NCI-H2107 (cell line): ENCODE results near the gene C2orf49.

ENCODE experiments used
- DNase-seq: peaks from one replicate; lab custom pipeline; 2025; lab: John Stamatoyannopoulos, UW

Gene C2orf49

DNA sequence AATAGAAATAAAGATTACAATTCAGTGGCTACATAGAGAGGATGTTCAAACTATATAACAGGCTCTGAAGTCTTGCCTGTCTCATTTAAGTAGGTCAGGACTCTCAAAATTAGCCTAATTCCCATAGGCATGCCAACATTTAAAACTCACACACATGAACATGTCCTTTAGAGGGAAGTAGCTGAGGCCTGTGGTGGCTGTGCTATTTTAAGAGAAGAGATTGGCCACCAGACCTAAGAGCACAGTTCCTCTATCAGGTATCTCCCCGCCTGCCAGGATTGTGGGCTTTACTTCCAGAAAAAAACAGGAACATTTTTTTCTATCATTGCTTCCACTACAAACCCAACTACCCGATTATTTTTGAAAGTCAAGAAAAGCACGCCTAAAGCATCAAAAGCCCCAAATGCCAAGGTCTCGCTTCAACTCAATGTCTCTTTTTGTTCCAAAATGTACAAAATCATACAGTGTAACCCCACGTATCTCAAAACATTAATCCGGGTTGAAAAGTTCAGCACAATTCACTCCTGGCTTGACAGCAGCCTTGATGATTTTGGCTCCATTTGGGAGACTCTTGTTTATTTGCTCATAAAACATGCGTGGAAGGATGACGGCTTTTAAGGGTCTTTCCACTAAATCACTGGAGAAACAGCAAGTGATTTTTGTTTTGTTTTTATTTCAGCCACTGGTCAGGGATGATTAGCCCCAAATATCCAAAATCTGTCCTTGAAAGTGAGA, 46.3 kb downstream of the C2orf49 start:
- DNase-seq, result no peak

DNA sequence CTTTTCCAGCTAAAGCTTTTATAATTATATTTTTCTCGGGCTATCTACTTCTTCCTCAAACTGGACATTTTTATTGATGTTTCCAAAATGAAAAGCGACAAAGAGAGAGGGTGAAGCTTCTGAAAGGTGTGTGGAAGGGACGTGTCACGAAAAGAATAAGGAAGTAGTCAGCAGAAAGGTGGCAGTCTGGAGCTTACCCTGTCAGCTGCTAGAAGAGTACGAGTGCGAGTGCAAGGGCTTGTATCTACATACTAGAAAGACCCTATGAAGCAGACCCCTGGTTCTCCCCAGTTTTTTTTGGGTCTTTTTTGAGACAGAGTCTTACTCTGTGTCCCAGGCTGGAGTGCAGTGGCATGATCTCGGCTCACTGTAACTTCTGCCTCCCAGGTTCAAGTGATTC, 46.9 kb downstream of the C2orf49 start:
- DNase-seq, result no peak

- DNase-seq, result no peak
These were observed 47.5 kb downstream of the C2orf49 start for GRCh38 chr2:105384861-105385260.

- no peak for DNase-seq
These were observed 48.6 kb downstream of the C2orf49 start for GRCh38 chr2:105385731-105386540.

- no peak for DNase-seq
These were observed 49.9 kb downstream of the C2orf49 start for GRCh38 chr2:105387225-105387624.

GRCh38 chr2:105388971-105389381, 51.6 kb downstream of the C2orf49 start:
- DNase-seq, result no peak

DNA sequence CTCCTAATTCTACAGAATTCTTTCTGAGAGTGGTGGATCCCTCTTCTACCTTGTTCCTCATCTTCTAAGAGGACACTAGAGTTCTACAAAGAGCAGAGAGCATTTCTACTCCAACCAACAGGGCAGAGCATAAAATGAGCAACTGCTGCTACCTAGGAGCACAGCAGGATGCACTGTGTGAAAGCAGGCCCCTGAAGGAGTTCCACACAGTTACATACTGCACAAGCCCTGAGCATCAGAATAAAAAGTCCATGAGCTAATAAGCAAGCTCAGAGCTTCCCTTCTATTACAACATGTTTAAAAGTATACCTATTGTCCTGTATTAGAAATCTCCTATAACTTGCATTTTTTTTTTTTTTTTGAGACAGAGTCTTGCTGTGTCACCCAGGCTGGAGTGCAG, 53.1 kb downstream of the C2orf49 start:
- DNase-seq, result no peak

- DNase-seq, result no peak
These were observed 53.8 kb downstream of the C2orf49 start for GRCh38 chr2:105391058-105391627.

GRCh38 chr2:105391763-105392662, 54.7 kb downstream of the C2orf49 start:
- no peak for DNase-seq

- no peak for DNase-seq
These were observed 56.2 kb downstream of the C2orf49 start for GRCh38 chr2:105393373-105394055.

GRCh38 chr2:105394951-105395611, 57.7 kb downstream of the C2orf49 start:
- DNase-seq, result no peak

DNA sequence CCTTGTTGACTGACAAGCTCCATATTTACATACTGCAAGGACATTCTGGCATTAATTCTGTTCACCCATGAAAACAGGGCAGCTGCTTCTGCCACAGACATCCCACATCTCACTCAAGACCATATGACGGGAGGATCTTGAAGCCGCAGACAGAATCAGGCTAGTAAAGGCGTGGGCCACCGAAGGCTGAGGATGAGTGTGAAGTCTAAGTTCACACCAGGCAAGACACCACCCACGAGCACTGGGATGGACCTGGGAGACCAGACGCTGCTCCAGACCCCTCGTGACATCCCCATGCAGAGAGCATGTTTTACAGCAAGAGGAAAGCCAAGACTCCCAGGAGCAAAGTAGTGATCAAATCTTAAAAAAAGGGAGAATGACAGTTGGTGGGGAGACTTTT, 58.4 kb downstream of the C2orf49 start:
- DNase-seq, result no peak

DNA sequence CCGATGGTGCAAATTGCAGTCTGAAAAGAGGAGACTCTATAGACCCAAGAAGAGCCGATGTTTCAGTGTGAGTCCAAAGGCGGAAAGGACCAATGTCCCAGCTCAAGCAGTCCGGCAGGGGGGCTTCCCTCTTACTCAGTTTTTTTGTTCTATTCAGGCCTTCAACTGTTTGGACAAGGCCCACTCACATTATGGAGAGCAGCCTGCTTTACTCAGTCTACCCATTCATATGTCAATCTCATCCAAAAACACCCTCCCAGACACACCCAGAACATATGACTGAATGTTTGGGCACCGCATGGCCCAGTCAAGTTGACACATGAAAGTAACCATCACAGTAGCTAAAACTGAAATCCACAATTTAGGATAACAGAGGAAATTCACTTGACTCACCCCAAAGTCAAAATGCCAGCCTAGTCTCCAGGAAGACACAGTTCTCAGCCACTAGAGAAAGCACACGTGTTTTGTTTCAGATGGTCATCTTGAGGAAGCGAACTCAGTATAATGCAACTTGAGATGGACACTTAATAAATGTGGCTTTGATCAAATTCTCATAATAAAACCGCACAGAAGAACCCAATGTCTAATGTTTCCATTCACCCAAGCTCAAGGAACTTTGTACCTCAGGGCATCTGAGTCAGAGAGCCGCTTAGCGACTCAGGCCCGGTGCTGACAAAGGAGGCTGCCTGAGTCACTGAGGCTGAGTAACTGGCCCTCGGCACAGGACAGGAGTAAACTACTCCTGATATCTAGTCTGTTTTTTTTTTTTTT, 59.1 kb downstream of the C2orf49 start:
- DNase-seq, result no peak

DNA sequence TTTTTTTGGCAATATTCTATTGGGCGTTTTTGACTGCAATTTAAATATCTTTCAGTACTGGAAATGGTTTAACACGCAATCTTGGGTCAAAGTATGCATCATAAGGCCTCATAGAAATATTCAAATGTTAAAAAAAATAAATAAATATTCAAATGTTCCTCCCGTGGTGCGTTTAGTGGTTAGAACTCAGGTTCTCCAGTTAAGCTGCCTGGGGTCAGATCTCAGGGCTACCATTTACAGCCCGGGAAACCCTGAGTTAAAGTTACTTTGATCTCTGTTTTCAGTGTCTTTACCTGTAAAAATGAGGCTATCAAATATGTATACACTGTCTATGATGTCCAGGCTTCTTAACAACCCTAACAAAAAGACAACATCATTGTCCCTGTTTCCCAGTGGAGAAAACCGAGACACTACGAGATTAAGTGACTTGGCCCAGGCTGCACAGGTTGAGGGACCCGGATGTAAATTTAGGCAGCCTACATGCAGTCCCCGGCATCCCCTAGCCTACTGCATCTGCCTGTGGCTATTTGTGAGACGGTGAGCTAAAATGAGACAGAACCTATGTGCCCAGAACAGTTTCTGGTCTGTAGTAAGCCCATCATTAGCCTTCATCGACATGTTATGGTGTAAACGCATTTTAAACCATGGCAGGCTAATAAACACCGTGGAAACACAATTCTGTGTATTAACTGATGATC, 59.8 kb downstream of the C2orf49 start:
- DNase-seq, result no peak

- DNase-seq, result no peak
These were observed 60.6 kb downstream of the C2orf49 start for GRCh38 chr2:105397953-105398335.

- peak; percentile 8 for DNase-seq
These were observed 61.2 kb downstream of the C2orf49 start, which contains the start of gene FHL2 for GRCh38 chr2:105398336-105399206. Gene FHL2 (minus strand): TSS chr2:105399051. CDS start chr2:105386516, 12,535 bp downstream.
